Activated gamma-delta T cell treated with Interleukin-2 at 50 U/mL for 16 hours (primary cell): ENCODE measurements around the gene KRTAP4-8.
"Not testable (repeated sequence)": the region's sequence is repeated elsewhere in the genome, so short reads cannot be mapped to it uniquely, and the experiment has no call there.

Source experiments
- DNase-seq: peaks from one replicate; pipeline ENCODE4 v3.0.0-alpha.2; 2020

KRTAP4-8 gene

DNA sequence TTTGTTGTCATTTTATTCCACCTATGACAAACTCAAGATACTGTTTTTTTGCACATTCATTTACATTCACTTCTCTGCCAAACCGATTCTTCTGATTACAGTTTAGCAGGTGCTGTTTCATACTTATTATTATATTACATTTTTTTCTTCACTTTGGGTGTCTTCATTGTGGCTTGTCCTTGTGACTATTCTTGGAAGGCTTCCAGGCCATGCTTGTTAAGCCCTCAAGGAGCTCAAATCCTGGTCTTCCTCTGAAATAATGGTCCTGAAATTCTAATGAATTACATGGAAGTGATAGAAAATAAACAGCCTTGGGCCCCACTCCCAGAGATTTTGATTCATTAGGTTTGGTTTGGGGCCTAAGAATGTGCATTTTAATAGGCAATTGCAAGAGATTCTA, 33.6 kb downstream of the KRTAP4-8 start:
- no peak for DNase-seq

GRCh38 chr17:41063449-41063848, 34.5 kb downstream of the KRTAP4-8 start:
- no peak for DNase-seq

DNA sequence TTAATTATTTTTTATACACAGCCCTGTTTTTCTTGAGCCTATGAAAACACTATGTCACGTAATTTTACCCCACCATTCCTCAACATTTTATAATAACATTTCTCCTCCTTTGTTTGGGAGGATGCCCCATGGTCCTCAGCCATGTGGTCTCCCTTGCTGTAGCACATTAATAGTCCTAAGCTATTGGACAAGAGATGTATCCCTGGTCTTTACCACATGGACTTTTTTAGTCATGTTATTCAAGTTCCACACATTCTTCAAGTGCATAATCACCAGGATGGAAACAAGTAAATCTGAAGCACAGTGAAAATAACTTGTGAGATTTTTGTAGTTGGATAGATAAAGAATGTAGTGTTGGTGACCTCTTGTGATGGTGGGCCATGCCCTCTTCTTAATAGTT, 36.0 kb downstream of the KRTAP4-8 start:
- no peak for DNase-seq

GRCh38 chr17:41060052-41060604, 37.8 kb downstream of the KRTAP4-8 start, which contains the start of gene KRTAP2-3:
Gene KRTAP2-3, minus strand, starts transcription at chr17:41060114. Its CDS starts 64 bp downstream, at chr17:41060050.
- DNase-seq: no peak

GRCh38 chr17:41059276-41060051, 38.5 kb downstream of the KRTAP4-8 start:
- not testable (repeated sequence) for DNase-seq

- no peak for DNase-seq
Observed at GRCh38 chr17:41058741-41059140, 39.2 kb downstream of the KRTAP4-8 start.

DNA sequence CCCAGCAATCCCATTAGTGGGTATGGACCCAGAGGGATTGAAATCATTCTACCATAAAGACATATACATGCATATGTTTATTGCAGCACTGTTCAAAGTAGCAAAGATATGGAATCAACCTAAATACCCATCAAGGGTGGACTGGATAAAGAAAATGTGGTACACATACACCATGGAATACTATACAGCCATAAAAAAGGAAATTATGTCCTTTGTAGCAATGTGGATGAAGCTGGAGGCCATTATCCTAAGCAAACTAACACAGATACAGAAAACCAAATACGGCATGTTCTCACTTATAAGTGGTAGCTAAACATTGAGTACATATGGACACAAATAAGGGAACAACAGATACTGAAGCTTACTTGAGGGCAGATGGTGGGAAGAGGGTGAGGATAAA, 40.4 kb downstream of the KRTAP4-8 start:
- no peak for DNase-seq

DNA sequence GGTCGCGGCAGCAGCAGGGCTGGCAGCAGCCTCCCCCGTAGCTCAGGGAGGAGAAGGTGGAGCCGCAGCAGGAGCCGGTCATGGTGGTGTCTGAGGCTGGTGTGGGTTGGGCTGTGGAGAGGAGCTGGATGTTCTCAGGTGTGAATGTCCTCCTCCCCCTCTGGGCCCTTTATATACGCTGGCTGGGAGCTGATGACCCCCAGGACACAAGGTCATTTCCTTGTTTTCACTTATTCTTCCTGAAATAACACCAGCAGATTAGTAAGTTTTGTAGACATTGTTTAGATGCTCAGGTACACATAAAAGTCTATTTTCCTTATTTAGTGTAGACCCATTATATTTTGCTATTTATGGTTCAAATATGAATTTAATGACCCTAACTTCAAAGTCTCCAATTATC, 42.8 kb downstream of the KRTAP4-8 start, which contains the start of gene KRTAP2-2:
KRTAP2-2 (minus strand) TSS at position 101 of the 400 bp plus-strand sequence; CDS start at position 82, 19 bp downstream.
- not testable (repeated sequence) for DNase-seq

DNA sequence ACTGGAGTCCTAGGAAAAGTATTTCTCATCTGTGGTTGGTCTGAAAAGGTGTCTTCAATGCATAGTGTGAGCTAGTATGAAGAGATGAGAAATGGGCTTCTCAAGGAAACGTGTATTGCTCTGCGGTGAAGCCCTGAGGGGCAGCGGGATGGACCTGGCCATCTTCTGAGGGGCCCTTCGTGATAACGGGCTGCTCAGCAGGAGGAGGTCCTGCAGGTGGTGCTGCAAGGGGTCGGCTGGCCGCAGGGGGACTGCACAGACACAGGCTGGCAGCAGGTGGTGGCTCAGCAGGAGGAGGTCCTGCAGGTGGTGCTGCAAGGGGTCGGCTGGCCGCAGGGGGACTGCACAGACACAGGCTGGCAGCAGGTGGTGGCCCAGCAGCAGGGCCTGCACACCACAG, 43.4 kb downstream of the KRTAP4-8 start:
- DNase-seq: not testable (repeated sequence)

GRCh38 chr17:41054025-41054424, 43.9 kb downstream of the KRTAP4-8 start:
- no peak for DNase-seq

DNA sequence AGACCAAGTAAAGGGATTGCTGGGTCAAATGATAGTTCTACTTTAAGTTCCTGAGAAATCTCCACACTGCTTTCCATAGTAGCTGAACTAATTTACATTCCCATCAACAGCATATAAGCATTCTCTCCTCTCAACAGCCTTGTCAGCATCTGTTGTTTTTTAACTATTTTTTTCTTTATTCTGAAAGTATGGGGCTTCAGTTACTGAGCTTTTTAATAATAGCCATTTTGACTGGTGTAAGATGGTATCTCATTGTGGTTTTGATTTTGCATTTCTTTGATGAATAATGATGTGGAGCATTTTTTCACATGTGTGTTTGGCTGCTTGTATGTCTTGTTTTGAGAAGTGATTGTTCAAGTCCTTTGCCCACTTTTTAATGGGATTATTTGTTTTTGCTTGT, 45.4 kb downstream of the KRTAP4-8 start:
- DNase-seq: no peak

- no peak for DNase-seq
Observed at GRCh38 chr17:41049110-41049509, 48.8 kb downstream of the KRTAP4-8 start.

DNA sequence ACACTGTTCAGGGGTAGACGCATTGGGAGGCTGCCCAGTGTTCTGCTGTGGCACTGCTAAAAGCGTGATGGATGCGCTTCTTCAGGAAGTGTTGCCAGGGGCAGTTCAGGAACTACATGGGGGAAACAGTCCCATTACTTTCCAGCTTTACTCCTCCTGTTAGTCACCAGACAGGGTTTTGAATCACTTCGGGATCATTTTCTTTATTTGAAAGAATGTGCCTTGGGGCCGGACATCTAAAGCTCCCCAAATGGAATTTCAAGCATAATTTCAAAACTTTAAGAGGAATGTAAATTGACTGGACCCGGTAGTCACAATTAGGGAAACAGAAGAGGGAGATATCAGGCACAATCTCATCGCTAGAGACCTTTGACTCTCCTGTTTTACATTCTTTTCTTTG, 49.5 kb downstream of the KRTAP4-8 start:
- no peak for DNase-seq
